ENCODE measurements around the gene RPTOR. TPM values are rescaled to one million over a fixed set of nuclear protein-coding genes. Genes with fewer than 3 reads are reported as not detected.

Gene RPTOR
- polyA plus RNA-seq, 3 donors from 2014 or later, result 1.8 to 10.2 (median 3.8) TPM

- no peaks in the 10 kb centered on the region for H3K36me3 Mint-ChIP-seq
- peaks cover 0 to 2% (median 0%) of the 10 kb centered on the region in 3 donors for H3K27me3 Mint-ChIP-seq (ENCODE audit: low read depth in 3 of 3)
- peaks cover 28 to 36% of the 10 kb centered on the region in 2 donors for H3K4me1 Mint-ChIP-seq
- H3K27ac Mint-ChIP-seq, result peak overlapping the region in 5 of 6 donors; percentile 68 to 94 (median 78)
- H3K4me3 Mint-ChIP-seq, result peak overlapping the region in 3 of 5 donors; percentile 70 to 82 (median 79)
- no peaks in the 10 kb centered on the region for H3K9me3 Mint-ChIP-seq
- no peak for DNase-seq
Observed at GRCh38 chr17:80848449-80849102, 303.9 kb downstream of the RPTOR start.

DNA sequence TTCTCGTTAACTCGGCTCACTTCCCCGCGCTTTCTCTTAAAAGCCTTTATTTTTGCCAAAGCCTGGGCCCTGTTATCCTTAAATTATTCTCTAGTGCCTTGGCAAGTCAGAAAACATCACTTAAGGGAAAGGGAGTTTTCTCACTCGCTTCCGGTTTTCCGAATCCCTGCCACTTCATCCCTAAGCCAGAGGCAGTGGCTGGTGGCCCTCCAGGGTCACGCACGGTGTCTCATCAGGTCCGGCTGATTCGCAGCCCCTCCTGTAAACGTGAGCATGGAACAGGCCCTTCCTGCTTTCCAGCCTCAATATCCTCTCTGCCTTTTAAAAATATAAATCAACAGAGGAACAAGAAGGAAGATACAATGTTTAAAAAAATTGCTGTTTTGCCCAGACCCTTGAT, 304.5 kb downstream of the RPTOR start:
- DNase-seq, result no peak
- Mint-ChIP-seq H3K4me1 (peaks cover 28 to 36% of the 10 kb centered on the region in 2 donors), H3K4me3 (peak overlapping the region in 2 of 5 donors; percentile 27 to 41)

DNA sequence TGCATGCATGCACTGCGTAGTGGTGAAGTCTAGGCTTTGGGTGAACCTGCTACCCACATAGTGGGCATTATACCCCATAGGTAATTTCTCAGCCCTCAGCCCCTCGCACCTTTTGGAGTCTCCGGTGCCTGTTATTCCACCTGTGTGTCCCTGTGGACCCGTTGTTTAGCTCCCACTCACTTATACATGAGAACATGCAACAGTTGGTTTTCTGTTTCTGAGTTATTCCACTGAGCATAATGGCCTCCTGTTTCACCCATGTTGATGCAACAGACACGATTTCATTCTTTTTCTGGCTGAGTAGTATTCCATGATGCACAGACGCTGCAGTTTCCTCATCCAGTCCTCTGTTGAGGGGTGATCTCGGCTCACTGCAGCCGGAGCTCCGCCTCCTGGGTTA, 305.5 kb downstream of the RPTOR start:
- Mint-ChIP-seq H3K27me3 (ENCODE audit: low read depth in 3 of 3) (peaks cover 0 to 2% (median 0%) of the 10 kb centered on the region in 3 donors), H3K27ac (peak overlapping the region in 2 of 6 donors; percentile 14 to 40), H3K4me1 (peaks cover 28 to 36% of the 10 kb centered on the region in 2 donors)

More for the DNA sequence above, 304.5 kb downstream of the RPTOR start:
- no peaks in the 10 kb centered on the region for H3K36me3 Mint-ChIP-seq
- no peaks in the 10 kb centered on the region for H3K9me3 Mint-ChIP-seq
- peaks cover 0 to 2% (median 0%) of the 10 kb centered on the region in 3 donors for H3K27me3 Mint-ChIP-seq (ENCODE audit: low read depth in 3 of 3)
- H3K27ac Mint-ChIP-seq, result peak overlapping the region in 3 of 6 donors; percentile 57 to 76 (median 59)

DNA sequence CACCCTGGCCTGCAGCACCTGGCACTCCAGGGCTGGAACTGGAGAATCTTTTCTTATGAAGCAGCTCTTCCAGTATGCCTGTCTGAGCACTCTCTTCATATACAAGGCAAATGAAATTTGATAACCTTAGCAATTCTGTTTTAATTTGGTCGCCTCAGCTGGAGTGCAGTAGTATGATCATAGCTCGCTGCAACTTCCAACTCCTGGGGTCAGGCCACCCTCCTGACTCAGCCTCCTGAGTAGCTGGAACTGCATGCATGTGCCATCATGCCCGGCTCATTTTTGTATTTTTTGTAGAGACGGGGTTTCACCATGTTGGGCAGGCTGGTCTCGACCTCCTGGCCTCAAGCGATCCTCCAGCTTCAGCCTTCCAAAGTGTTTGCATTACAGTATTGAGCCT, 306.2 kb downstream of the RPTOR start:
- DNase-seq, result no peak
- Mint-ChIP-seq H3K27me3 (ENCODE audit: low read depth in 3 of 3) (peaks cover 0 to 2% (median 0%) of the 10 kb centered on the region in 3 donors), H3K4me3 (no peak overlapping the region)

More for the DNA sequence above, 305.5 kb downstream of the RPTOR start:
- DNase-seq, result no peak
- peaks cover 0 to 3% (median 0%) of the 10 kb centered on the region in 3 donors for H3K36me3 Mint-ChIP-seq
- no peak overlapping the region for H3K4me3 Mint-ChIP-seq
- no peaks in the 10 kb centered on the region for H3K9me3 Mint-ChIP-seq

GRCh38 chr17:80851277-80851925, 306.8 kb downstream of the RPTOR start:
- Mint-ChIP-seq H3K27me3 (ENCODE audit: low read depth in 3 of 3) (peaks cover 0 to 2% (median 0%) of the 10 kb centered on the region in 3 donors), H3K9me3 (no peaks in the 10 kb centered on the region), H3K4me1 (peaks cover 37 to 40% of the 10 kb centered on the region in 2 donors), H3K27ac (no peak overlapping the region), H3K36me3 (peaks cover 0 to 11% (median 4%) of the 10 kb centered on the region in 3 donors), H3K4me3 (no peak overlapping the region)
- DNase-seq, result no peak

More for the DNA sequence above, 306.2 kb downstream of the RPTOR start:
- H3K36me3 Mint-ChIP-seq, result peaks cover 0 to 5% (median 2%) of the 10 kb centered on the region in 3 donors
- H3K9me3 Mint-ChIP-seq, result no peaks in the 10 kb centered on the region
- H3K27ac Mint-ChIP-seq, result no peak overlapping the region
- H3K4me1 Mint-ChIP-seq, result peaks cover 31 to 40% of the 10 kb centered on the region in 2 donors

GRCh38 chr17:80852476-80853015, 307.9 kb downstream of the RPTOR start:
- H3K36me3 Mint-ChIP-seq, result peaks cover 0 to 12% (median 4%) of the 10 kb centered on the region in 3 donors
- peaks cover 0 to 2% (median 0%) of the 10 kb centered on the region in 3 donors for H3K27me3 Mint-ChIP-seq (ENCODE audit: low read depth in 3 of 3)
- no peaks in the 10 kb centered on the region for H3K9me3 Mint-ChIP-seq
- peaks cover 33 to 35% of the 10 kb centered on the region in 2 donors for H3K4me1 Mint-ChIP-seq
- no peak overlapping the region for H3K4me3 Mint-ChIP-seq
- H3K27ac Mint-ChIP-seq, result no peak overlapping the region
- DNase-seq, result no peak

DNA sequence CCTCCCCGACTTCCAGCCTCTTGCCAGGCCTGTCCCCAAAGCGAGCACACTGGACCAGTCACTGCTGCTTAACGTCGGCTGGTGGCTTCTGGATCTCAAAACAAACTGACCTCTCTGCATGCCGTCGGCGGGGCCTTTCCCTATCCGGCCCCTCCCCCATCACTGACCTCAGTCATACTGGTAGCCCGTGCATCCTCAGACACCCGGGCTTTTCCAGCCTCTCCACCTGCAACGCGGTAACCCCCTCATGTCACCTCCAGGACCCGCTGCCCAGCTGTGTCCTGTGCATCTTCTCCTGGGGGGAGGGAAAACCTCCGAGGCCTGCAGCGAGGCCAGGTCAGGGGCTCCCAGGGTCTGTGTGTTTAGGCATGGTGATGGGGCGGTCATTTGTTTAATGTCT, 308.4 kb downstream of the RPTOR start:
- H3K9me3 Mint-ChIP-seq, result no peaks in the 10 kb centered on the region
- H3K4me3 Mint-ChIP-seq, result no peak overlapping the region
- H3K4me1 Mint-ChIP-seq, result peaks cover 27 to 30% of the 10 kb centered on the region in 2 donors
- no peak for DNase-seq
- H3K27ac Mint-ChIP-seq, result peak overlapping the region in 1 of 6 donors; percentile 55
- peaks cover 0 to 12% (median 4%) of the 10 kb centered on the region in 3 donors for H3K36me3 Mint-ChIP-seq
- peaks cover 0 to 2% (median 0%) of the 10 kb centered on the region in 3 donors for H3K27me3 Mint-ChIP-seq (ENCODE audit: low read depth in 3 of 3)

DNA sequence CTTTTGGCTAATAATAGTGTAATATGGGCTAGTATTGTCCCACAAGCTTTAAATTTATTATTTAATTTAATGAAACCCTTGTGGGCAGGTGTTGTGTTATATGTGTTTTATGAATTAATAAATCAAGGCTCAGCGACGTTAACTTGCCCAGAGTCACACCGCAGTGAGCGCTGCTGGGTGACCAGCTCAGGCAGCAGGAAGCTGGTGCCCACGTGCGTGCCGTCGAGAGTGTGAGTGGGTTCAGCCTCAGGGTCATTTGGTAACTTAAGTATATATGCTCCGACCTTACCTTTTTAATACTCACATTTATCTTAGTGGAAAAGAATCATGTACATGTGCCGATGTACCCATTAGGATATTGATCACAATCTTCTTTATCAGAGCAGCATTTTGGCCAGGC, 309.6 kb downstream of the RPTOR start:
- peaks cover 16 to 20% of the 10 kb centered on the region in 2 donors for H3K4me1 Mint-ChIP-seq

DNA sequence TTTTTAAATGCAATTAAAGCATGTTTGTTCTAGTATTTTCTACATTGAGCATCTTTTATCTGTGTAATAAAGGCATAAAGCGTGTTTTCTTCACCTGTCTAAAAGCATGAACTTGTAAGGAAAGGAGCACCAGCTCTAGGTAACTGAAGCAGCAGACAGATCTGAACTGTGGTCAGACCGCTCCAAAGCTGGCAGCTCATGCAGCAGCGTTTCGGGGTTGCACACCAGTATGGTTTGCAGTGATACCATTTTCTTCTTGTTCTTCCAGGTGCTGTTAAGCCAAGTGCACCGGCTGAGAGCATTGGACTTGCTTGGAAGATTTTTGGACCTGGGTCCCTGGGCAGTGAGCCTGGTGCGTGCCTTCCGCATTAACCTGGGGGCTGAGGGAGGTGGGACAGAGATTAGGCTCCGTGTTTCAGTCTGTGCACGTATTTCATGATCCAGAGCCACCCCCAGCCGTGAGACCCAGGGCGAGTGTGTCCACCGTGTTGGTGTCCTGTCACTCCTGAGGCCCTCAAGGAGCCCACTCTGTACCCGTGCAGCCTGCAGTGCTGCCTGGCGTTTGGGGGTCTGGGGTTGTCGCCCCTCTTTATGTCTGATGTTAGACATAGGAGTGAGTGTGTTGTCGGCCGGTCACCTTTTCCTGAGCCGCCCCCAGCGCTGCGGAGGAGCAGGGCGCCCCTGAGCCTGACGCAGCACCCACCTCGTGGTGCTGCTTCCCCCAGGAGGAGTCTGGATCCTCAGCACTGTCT, 310.7 kb downstream of the RPTOR start:
- H3K27me3 Mint-ChIP-seq (ENCODE audit: low read depth in 3 of 3), result peaks cover 0 to 2% (median 1%) of the 10 kb centered on the region in 3 donors

More for the DNA sequence above, 309.6 kb downstream of the RPTOR start:
- Mint-ChIP-seq H3K9me3 (no peaks in the 10 kb centered on the region), H3K36me3 (peaks cover 0 to 15% (median 4%) of the 10 kb centered on the region in 3 donors), H3K27ac (no peak overlapping the region), H3K4me3 (no peak overlapping the region), H3K27me3 (ENCODE audit: low read depth in 3 of 3) (peaks cover 0 to 1% (median under 1%) of the 10 kb centered on the region in 3 donors)
- no peak for DNase-seq

DNA sequence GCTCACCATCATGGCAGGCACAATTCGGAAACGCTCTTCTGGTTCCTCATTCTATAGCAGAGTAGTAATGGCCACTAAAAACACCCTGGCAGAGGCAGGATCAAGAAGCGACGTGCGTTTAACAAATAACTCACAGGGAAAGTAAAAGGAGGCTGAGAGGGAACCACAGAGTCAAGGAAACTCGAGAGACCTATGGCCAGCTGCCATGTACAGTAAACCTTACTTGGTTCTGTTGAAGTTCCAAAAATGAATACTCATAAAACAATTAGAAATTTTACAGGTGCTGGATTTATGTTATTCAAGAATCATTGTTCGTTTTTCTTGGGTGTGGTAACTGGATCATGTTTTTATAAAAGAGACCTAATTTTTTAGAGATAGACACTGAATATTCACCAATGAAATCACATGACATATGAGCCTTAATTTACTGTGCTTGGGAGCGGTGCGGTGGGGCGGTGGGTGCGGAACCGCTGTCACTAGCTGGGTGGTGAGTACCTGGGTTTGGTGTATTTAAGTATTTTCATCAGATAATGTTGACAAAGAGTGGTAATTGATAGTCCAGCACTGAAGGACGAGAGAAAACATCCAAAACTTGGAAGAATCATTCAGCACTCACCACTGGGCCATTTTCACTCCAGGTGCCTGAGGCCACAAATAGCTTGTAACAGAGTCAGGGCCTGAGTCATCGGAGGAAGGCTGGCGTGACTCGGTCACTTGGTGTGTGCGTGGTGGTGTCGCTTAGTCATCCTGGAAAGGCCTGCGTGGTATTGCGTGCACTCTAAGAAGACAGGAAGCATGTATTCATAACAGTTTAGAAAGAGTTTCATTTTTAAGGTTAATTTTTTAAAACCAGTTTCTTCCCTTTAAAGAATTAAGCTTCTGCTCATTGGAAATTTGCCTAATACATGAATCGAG, 311.6 kb downstream of the RPTOR start:
- DNase-seq, result peak; percentile 33 to 61 (median 40)
- Mint-ChIP-seq H3K4me3 (peak overlapping the region in 3 of 5 donors; percentile 14 to 33 (median 28)), H3K36me3 (peaks cover 0 to 15% (median 4%) of the 10 kb centered on the region in 3 donors), H3K4me1 (peaks cover 15 to 24% of the 10 kb centered on the region in 2 donors), H3K27me3 (ENCODE audit: low read depth in 3 of 3) (peaks cover 1 to 2% (median 2%) of the 10 kb centered on the region in 3 donors), H3K27ac (peak overlapping the region; percentile 58 to 90 (median 76)), H3K9me3 (no peaks in the 10 kb centered on the region)

More for the DNA sequence above, 310.7 kb downstream of the RPTOR start:
- no peaks in the 10 kb centered on the region for H3K9me3 Mint-ChIP-seq
- peaks cover 0 to 15% (median 4%) of the 10 kb centered on the region in 3 donors for H3K36me3 Mint-ChIP-seq
- no peak for DNase-seq
- peaks cover 15 to 18% of the 10 kb centered on the region in 2 donors for H3K4me1 Mint-ChIP-seq
- peak overlapping the region in 2 of 5 donors; percentile 2 to 28 for H3K4me3 Mint-ChIP-seq
- H3K27ac Mint-ChIP-seq, result peak overlapping the region in 4 of 6 donors; percentile 18 to 90 (median 36)

- Mint-ChIP-seq H3K36me3 (peaks cover 0 to 15% (median 4%) of the 10 kb centered on the region in 3 donors), H3K4me3 (peak overlapping the region in 1 of 5 donors; percentile 14), H3K9me3 (no peaks in the 10 kb centered on the region), H3K4me1 (peaks cover 15 to 30% of the 10 kb centered on the region in 2 donors), H3K27me3 (ENCODE audit: low read depth in 3 of 3) (peaks cover 1 to 2% (median 2%) of the 10 kb centered on the region in 3 donors), H3K27ac (peak overlapping the region; percentile 58 to 90 (median 76))
- no peak for DNase-seq
Observed at GRCh38 chr17:80856863-80857755, 312.5 kb downstream of the RPTOR start.

All from immature natural killer cell (primary cell).